Ovary (tissue), 1 donor: ENCODE data around the gene VPS8.

Experiments used
- EP300 ChIP-seq: sonication (generic); formaldehyde crosslinking; IDR thresholded peaks from one replicate; pipeline ENCODE4 v1.6.1; 2017; ENCODE audit warnings: antibody characterized with exemption
- POLR2A ChIP-seq: fragments of 450-650 bp; IDR thresholded peaks from one replicate; pipeline ENCODE4 v1.6.1; 2017; ENCODE audit warnings: antibody characterized with exemption, mild to moderate bottlenecking, moderate library complexity

DNA sequence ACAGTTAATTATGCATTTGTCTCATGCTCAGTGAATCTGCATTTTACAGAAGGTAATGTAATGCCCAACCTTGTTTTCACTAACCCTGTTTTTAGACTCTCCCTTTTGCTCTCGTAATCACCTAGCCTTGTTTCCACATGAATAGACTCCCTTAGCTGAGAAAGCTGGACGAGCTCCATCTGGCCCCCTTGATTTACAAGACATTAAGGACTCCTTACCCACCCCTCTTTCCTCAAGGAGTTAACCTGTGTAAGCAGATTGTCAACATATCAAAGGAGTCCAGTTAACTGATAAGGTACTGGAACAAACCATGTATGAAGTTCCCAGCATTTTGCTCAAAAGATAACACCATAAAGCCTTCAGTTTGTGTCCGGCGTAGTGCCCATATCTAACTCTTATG is 99.6 kb downstream of the VPS8 start:
- TF ChIP-seq EP300 (no peak), POLR2A (no peak)
